HG03108 (cell line): ENCODE data around the gene PHETA1.
"Not testable (repeated sequence)": the region's sequence is repeated elsewhere in the genome, so short reads cannot be mapped to it uniquely, and the experiment has no call there.

Experiments
- ATAC-seq: cut with Tn5 transposase; IDR thresholded peaks from one replicate; pipeline ENCODE4 v1.9.1; 2021; ENCODE audit warnings: moderate library complexity; ENCODE audit not compliant: unreplicated experiment

Gene PHETA1

DNA sequence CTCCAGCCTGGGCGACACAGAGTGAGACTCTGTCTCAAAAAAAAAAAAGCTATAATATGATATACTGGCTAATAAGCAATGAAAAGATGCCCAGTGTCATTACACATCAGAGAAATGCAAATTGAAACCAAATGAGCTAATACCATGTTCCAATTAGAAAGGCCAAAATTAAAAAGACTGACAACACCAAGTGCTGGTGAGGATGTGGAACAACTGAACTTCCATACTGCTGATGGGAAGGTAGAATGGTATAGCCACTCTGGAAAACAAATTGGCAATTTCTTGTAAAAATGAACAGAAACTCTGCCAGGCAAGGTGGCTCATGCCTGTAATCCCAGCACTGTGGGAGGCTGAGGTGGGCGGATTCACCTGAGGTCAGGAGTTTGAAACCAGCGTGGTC, 8.5 kb upstream of the PHETA1 start:
- ATAC-seq, result no peak

- not testable (repeated sequence) for ATAC-seq
Observed at GRCh38 chr12:111373231-111373630, 4.3 kb upstream of the PHETA1 start.

- ATAC-seq, result no peak
Observed at GRCh38 chr12:111369496-111370220, 763 bp upstream of the PHETA1 start.

- ATAC-seq, result no peak
Observed at GRCh38 chr12:111368291-111368787, 556 bp downstream of the PHETA1 start.

DNA sequence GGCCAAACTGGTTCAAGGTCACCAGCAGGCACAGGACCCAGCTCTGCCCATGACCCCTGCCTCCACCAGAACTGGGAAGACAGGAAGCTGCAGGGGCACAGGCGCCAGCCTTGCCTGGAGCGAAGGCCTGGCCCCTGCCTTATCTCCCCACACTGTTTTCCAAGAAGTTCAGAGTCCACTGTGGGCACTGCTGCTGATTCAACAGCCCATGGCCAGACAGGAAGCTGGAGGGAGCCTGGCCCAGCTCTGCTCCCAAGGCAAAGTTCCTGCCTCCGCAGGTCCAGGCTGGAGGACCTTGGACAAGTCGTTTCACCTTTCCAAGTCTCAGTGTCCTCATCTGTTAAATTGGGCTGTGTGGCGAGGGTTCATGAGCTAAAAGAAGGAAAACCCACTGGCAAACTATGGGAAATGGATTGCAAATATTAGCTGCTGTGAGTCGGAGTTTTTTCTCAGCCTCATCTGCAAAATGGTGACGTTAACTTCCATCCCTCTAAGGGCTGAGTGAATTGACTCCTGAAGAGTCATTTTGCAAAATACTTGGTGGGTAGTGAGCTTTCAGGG, 1.2 kb downstream of the PHETA1 start:
- ATAC-seq, result no peak

DNA sequence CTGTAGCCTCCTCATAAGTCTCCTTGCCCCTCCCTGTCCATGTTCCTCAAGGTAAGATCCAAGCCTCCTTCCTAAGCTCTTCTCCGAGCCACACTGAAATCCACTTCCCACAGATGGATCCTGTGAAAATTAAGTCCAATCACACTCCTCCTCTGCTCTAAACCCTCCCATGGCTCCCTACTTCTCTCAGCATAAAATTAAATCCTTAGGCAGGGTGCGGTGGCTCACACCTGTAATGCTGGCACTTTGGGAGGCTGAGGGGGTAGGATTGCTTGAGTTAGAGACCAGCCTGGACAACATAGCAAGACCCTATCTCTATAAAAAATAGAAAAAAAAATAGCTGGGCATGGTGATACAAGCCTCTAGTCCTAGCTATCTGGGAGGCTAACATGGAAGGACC, 2.3 kb downstream of the PHETA1 start:
- ATAC-seq, result no peak

DNA sequence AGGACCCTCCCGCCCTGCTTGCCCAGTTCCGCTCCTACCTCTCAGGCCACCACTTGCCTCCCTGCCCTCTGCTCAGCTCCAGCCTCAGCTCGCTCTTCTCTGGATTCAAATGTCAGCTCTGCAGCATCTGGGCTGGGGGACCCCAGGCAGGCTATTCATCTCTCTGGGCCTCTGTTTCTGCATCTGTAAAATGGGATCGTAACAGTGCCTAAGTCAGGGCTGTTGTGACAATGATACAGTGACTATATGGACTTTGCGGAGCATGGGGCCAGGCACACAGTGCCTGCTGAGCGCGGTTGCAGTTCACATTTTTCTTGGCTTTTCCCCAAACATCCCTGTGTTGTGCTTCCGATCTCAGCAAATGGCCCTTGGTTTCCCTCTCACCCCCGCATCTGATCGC, 2.8 kb downstream of the PHETA1 start:
- no peak for ATAC-seq

DNA sequence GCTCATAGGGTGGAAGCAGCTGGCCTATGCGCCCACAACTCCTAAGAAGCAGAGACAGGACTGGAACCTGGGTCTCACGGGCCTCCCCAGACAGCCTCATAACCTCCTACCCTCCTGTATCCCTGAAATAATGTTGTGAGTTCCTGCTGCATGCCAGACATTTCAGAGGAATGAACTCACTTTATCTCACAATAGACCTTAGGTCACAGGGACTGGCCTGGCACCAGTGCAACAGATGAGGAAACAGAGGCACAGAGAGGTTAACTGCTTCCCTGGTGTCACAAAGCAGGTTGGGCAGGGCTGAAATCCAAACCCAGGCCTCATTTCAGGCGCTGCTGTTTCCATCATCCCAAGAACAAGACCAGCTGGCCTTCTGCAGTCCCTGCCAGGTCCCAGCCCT, 5.3 kb downstream of the PHETA1 start:
- ATAC-seq, result no peak

- ATAC-seq, result no peak
Observed at GRCh38 chr12:111362687-111363475, 6.0 kb downstream of the PHETA1 start.

DNA sequence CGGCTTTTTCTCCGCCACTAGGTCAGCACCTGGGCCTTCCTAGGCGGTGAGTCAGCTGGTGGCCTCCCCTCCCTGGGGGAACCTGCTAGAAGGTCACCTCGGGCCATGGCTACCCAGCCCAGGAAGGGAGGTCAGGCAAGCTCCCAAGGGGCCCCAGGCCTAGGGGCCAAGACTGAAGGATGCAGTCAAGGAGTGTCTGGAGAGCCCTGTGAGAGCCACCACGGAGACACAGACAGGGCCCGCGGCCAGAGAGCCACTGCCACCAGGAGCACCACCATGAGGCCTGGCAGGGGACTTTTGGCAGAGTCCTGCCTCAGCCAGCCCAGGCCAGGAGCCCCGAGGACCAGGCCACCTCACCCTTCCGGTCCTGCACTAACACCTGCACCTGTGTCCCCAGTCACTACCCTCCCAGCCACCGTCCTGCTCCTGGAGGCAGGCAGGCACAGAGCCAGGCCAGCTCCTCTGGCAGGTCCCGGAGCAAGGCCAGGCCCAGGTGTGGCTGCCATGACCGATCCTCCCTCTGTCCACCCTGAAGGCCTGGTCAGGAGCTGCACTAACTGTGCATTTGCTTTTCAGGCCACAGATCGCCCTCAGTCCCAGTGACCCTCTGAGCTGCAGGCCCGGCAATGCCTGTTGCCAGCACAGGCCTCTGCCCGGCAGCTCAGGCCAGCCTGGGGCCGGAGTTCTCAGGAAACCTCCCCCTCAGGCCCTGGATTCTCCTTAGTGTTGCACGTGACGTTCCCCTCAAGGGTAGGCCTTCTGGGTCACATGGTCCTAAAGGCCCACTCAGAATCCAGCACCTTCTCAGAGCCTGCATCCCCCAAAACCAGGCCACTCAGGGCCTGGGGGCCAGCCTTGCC, 6.9 kb downstream of the PHETA1 start:
- ATAC-seq, result no peak

GRCh38 chr12:111361073-111361716, 7.7 kb downstream of the PHETA1 start:
- ATAC-seq, result no peak

- ATAC-seq, result no peak
Observed at GRCh38 chr12:111360325-111360930, 8.5 kb downstream of the PHETA1 start.

GRCh38 chr12:111359914-111360276, 9.0 kb downstream of the PHETA1 start:
- no peak for ATAC-seq

- ATAC-seq, result no peak
Observed at GRCh38 chr12:111359231-111359913, 9.5 kb downstream of the PHETA1 start.

DNA sequence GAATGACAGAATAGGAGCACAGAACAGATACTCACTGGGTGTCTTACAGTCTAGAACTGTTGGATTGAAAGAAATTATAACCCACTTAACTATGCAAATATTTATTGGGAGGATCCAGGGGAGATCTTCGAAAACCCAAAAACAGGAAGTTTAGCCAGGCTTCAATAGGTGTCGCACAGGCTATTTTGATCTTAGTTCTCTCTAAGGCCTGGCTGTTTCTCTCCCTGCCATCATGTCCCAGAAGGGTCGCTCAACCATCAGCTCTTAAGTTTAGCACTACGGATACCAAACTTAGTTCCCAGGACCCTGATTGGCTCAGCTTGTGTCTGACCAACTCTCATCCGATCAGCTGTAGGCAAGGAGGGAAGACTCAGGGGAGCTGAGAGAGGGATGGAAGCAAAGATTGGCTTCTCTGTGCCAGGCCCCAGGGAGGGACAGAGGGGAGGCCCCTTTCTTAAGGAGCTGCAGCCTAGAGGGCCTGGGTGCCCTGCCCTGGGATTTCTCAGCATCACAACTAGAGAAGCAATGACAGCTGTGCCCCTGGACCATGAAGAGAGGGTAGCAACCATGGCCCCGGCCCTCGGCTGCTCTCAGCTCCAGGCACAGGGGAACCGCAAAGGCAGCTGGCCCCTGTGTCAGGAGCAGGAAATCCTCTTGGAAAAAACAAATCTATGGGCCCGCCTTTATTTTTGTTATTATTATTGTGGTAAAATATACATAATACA, 13.5 kb downstream of the PHETA1 start:
- no peak for ATAC-seq

DNA sequence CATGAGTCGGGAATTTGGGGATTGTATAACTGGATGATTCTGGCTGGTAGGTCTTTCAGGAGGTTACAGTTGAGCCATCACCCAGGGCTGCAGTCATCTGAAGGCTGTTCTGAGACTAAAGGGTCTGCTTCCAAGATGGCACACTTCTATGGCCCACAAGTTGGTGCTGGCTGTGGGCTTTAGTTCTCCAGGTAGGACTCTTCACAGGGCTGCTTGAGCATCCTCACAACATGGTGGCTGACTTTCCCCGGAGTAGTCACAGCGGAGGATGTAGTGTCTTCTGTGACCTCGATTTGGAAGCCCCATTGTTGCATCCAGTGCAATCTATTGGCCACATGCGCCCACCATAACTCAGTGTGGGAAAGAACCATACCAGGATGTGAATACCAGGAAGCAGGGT, 14.4 kb downstream of the PHETA1 start:
- no peak for ATAC-seq

- ATAC-seq, result no peak
Observed at GRCh38 chr12:111353603-111354295, 15.1 kb downstream of the PHETA1 start.

DNA sequence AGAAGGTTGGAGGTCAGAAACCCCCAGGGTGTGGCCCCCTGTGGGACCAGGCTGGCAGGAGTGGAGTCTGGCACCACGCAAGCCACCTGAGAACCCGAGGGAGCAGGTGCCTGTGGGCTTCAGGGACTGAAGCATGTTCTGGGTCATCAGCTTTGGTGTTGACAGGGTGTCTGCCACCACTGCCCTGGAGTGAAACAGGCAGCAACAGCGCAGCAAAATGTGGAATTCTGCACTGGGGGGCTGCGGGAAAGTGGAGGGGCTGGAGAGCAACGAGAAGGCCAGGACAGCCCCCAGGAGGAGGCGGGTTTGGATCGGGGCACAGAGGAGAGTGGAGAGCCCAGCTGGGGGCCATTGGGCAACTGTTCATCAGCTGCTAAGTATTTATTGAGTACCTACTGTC, 15.9 kb downstream of the PHETA1 start:
- ATAC-seq, result no peak
